Panc1 (cell line): Measurements from ENCODE around the gene PML. TPM values are rescaled to one million over a fixed set of nuclear protein-coding genes. Genes with fewer than 3 reads are reported as not detected.

ENCODE experiments used
- ATAC-seq: fragments of 200-7000 bp; cut with Tn5 transposase; 2 replicates; pipeline ENCODE4 v1.9.1; 2020; ENCODE audit warnings: mild to moderate bottlenecking, moderate library complexity
- BruUV-seq: library from RNA; stranded (reverse); fragments of 400-500 nt; replicated peaks from 2 replicates; lab custom pipeline; 2021; lab: Mats Ljungman, UMichigan
- CTCF ChIA-PET: fragments of 300-600 bp; sonication (Branson Sonifier 250); formaldehyde crosslinking; loops from one replicate; lab custom pipeline; 2022; ENCODE audit warnings: antibody characterized with exemption; lab: Charles Lee
- POLR2A ChIA-PET: fragments of 300-600 bp; sonication (Branson Sonifier 250); formaldehyde crosslinking; loops from one replicate; lab custom pipeline; 2022; ENCODE audit warnings: antibody characterized with exemption; lab: Charles Lee
- DNase-seq: peaks from one replicate; pipeline ENCODE4 v3.0.0-alpha.2; 2010; ENCODE audit warnings: low read depth, low spot score
- H3K27ac ChIP-seq: 2 replicates; pipeline ENCODE4 v1.5.1; 2011; ENCODE audit warnings: mild to moderate bottlenecking, low read length, inconsistent platforms
- H3K27me3 ChIP-seq: fragments of 200-500 bp; sonication (Bioruptor generic); 2 replicates; pipeline ENCODE4 v1.6.0; 2014; ENCODE audit warnings: low read length, inconsistent platforms; ENCODE audit not compliant: control insufficient read depth, insufficient read depth
- H3K36me3 ChIP-seq: fragments of 200-500 bp; sonication (Bioruptor generic); 2 replicates; pipeline ENCODE4 v1.5.1; 2014; ENCODE audit warnings: inconsistent platforms, mild to moderate bottlenecking, low read length, moderate library complexity; ENCODE audit not compliant: control insufficient read depth, insufficient read depth
- H3K4me1 ChIP-seq: 2 replicates; pipeline ENCODE4 v1.5.1; 2011; ENCODE audit warnings: inconsistent platforms, mild to moderate bottlenecking, low read length, moderate library complexity; ENCODE audit not compliant: control insufficient read depth, insufficient read depth
- H3K4me3 ChIP-seq, 2 experiments: 2 replicates each; pipeline ENCODE4 v1.5.1; 2011 to 2012; ENCODE audit warnings: low read depth in 2 of 2, low read length in 2 of 2, mild to moderate bottlenecking in 2 of 2, inconsistent platforms in 1 of 2, moderate library complexity in 1 of 2
- H3K9me3 ChIP-seq: fragments of 200-500 bp; sonication (Bioruptor generic); 2 replicates; pipeline ENCODE4 v1.5.1; 2014; ENCODE audit warnings: low read depth, mild to moderate bottlenecking, inconsistent platforms, low read length, moderate library complexity; ENCODE audit not compliant: control insufficient read depth, insufficient read depth
- CTCF ChIP-seq: fragments of 450-650 bp; IDR thresholded peaks from 2 replicates; pipeline ENCODE4 v1.5.1; 2017; ENCODE audit warnings: mild to moderate bottlenecking
- POLR2AphosphoS5 ChIP-seq: IDR thresholded peaks from 2 replicates; pipeline ENCODE4 v1.6.1; 2012; ENCODE audit warnings: mild to moderate bottlenecking, low read depth, low read length, moderate library complexity
- REST ChIP-seq, 2 experiments: IDR thresholded peaks; 2 replicates each; pipeline ENCODE4 v1.6.1; 2011 to 2012; ENCODE audit warnings: low read depth in 2 of 2, control low read depth in 1 of 2, low read length in 1 of 2, mild to moderate bottlenecking in 1 of 2, moderate library complexity in 1 of 2; ENCODE audit not compliant: insufficient read depth in 1 of 2
- SIN3A ChIP-seq: IDR thresholded peaks from 2 replicates; pipeline ENCODE4 v1.6.1; 2012; ENCODE audit warnings: low read depth, mild to moderate bottlenecking, low read length, moderate library complexity, borderline replicate concordance; ENCODE audit not compliant: insufficient read depth
- TCF7L2 ChIP-seq: IDR thresholded peaks from 2 replicates; pipeline ENCODE4 v1.6.1; 2011; ENCODE audit warnings: mild to moderate bottlenecking, low read depth, low read length, inconsistent platforms
- in situ Hi-C: cut with HindIII; loops from 2 replicates; pipeline ENCODE4 v1.10.0; 2016; ENCODE audit warnings: low sequenced_read_pairs, low pct_unique_long_range_greater_than_20kb
- intact Hi-C: fragments of 100-400 bp; cut with micrococcal nuclease; formaldehyde crosslinking; loops from one replicate; pipeline ENCODE4 v1.10.0; 2022; ENCODE audit not compliant: unreplicated experiment
- total RNA-seq: library from RNA; stranded (reverse); gene quantifications from one replicate; pipeline ENCODE4 v1.2.1, GENCODE V29; 2021; ENCODE audit not compliant: unreplicated experiment

PML gene
- total RNA-seq, 1 experiment from 2014 or later = 52.2 TPM

DNA sequence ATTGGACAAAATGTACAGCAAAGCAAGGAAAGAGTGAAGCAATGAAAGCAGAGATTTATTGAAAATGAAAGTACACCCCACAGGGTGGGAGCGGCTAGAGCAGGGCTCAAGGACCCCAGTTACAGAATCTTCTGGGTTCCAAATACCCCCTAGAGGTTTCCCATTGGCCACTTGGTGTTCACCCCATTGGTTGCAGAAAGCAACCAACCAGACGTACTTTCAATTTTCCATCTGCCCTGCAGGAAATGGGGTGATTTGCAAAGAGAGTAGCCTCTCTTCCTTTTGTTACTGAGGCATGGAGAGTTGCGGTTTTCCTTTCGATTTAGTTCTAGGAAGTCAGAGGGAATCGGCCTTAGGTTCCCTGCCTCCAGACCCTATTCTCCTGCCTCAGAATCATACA is 2.4 kb downstream of the PML start:
- BruUV-seq = no TSS peak
- no peaks in the 10 kb centered on the region for H3K9me3 ChIP-seq
- ChIA-PET CTCF (interaction anchor here (0.5 to 1.1 kb wide), 4 partner anchors 10 to 497 kb away, joined by 3 to 4 read pairs (median 4); no protein-coding TSS in a partner anchor), POLR2A (no interaction called here)
- peaks cover 31% of the 10 kb centered on the region for H3K4me1 ChIP-seq
- ATAC-seq = no peak
- DNase-seq = no peak
- in situ Hi-C loops (no loop called here), intact Hi-C loops (no loop called here)
- no peaks in the 10 kb centered on the region; the same call in 1 of the 2 replicates for H3K36me3 ChIP-seq
- H3K27ac ChIP-seq = peak overlapping the region; percentile 87
- no peaks in the 10 kb centered on the region for H3K27me3 ChIP-seq
- peak overlapping the region; percentile 82 to 89 for H3K4me3 ChIP-seq
- TF ChIP-seq CTCF (no peak), POLR2AphosphoS5 (no peak), TCF7L2 (no peak), SIN3A (no peak), REST (IDR thresholded peaks at IDR 0.05; ENCODE audit: insufficient read depth in 1 of 2, low read depth in 2 of 2, low read length in 1 of 2) (no peak)

- CTCF ChIA-PET = interaction anchor here (1.0 to 1.4 kb wide), 2 partner anchors 25 to 47 kb away, joined by 5 read pairs; no protein-coding TSS in a partner anchor
- DNase-seq = no peak
- H3K4me1 ChIP-seq = peaks cover 26% of the 10 kb centered on the region
- no peak for TF ChIP-seq SIN3A
- TF ChIP-seq CTCF = peak; percentile 68; the same call in 1 of the 2 replicates
- no peak for TF ChIP-seq REST (IDR thresholded peaks at IDR 0.05; ENCODE audit: insufficient read depth in 1 of 2, low read depth in 2 of 2, low read length in 1 of 2)
- TF ChIP-seq POLR2AphosphoS5 = no peak
- TF ChIP-seq TCF7L2 = no peak
- in situ Hi-C loops = no loop called here
- POLR2A ChIA-PET = no interaction called here
- BruUV-seq = no TSS peak
- H3K9me3 ChIP-seq = no peaks in the 10 kb centered on the region
- intact Hi-C loops = no loop called here
- H3K27me3 ChIP-seq = no peaks in the 10 kb centered on the region
- H3K4me3 ChIP-seq = peak overlapping the region in 1 of 2 experiments; percentile 15; a peak in 1 of 4 replicates
- H3K27ac ChIP-seq = peak overlapping the region; percentile 87; the same call in 1 of the 2 replicates
- H3K36me3 ChIP-seq = no peaks in the 10 kb centered on the region; the same call in 1 of the 2 replicates
- ATAC-seq = peak; percentile 38
Observed at GRCh38 chr15:73997986-73998385, 3.5 kb downstream of the PML start.
